ENCODE measurements around the gene APOO. TPM values are rescaled to one million over a fixed set of nuclear protein-coding genes. Genes with fewer than 3 reads are reported as not detected.

APOO gene
- total RNA-seq, 1 donor from 2014 or later, result 81.0 TPM

DNA sequence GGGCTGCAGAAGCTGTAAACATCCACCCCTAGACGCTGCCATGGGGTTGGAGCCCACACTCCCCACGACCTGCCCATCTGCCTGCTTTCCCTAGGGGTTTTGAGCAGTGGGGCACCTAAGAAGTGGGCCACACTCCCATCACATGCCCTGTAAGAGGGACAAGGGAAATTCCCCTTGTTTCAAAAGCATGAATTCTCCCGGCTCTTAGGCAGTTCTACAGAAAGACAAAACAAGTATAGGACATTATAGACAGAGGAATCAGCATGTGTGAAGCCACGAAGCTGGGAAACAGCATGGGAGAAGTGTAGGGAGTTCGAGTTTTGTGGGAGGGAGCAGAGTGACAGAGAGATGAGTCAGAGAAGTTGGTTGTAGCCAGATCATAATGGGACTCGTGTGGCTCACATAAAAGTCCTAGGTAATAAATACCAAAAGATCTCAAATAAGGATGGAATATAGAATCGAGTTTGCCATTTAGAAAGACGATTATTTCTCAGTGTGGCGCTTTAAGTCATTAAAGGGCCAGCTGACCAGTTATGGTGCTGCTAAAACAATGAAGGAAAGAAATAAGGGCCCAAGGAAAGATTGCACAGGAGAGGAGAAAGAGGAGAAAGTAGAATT, 23.9 kb downstream of the APOO start:
- Histone ChIP-seq H3K27ac (no peak overlapping the region), H3K9me3 (ENCODE audit: low read depth) (no peaks in the 10 kb centered on the region), H3K79me2 (ENCODE audit: low read depth) (no peaks in the 10 kb centered on the region), H3K4me1 (peaks cover 23% of the 10 kb centered on the region), H3K36me3 (no peaks in the 10 kb centered on the region), H3K4me2 (peak overlapping the region; percentile 22), H3F3A (ENCODE audit: low read depth) (peaks cover 11% of the 10 kb centered on the region), H4K20me1 (ENCODE audit: low read depth) (no peaks in the 10 kb centered on the region), H3K9ac (no peak overlapping the region), H3K4me3 (no peak overlapping the region), H2AFZ (replicated peaks) (no peak overlapping the region), H3K27me3 (no peaks in the 10 kb centered on the region)
- DNase-seq (ENCODE audit: low spot score), result no peak
- TF ChIP-seq CTCF (IDR thresholded peaks at IDR 0.05) (no peak), EZH2phosphoT487 (IDR thresholded peaks at IDR 0.05) (no peak), EZH2 (IDR thresholded peaks at IDR 0.05) (no peak)
- Mint-ChIP-seq H3K27ac (no peak overlapping the region), H3K4me1 (peaks cover 16% of the 10 kb centered on the region), H3K4me3 (no peak overlapping the region), H3K36me3 (peaks cover 26% of the 10 kb centered on the region), H3K9me3 (no peaks in the 10 kb centered on the region), H3K27me3 (ENCODE audit: insufficient read depth, low read depth) (no peaks in the 10 kb centered on the region)

DNA sequence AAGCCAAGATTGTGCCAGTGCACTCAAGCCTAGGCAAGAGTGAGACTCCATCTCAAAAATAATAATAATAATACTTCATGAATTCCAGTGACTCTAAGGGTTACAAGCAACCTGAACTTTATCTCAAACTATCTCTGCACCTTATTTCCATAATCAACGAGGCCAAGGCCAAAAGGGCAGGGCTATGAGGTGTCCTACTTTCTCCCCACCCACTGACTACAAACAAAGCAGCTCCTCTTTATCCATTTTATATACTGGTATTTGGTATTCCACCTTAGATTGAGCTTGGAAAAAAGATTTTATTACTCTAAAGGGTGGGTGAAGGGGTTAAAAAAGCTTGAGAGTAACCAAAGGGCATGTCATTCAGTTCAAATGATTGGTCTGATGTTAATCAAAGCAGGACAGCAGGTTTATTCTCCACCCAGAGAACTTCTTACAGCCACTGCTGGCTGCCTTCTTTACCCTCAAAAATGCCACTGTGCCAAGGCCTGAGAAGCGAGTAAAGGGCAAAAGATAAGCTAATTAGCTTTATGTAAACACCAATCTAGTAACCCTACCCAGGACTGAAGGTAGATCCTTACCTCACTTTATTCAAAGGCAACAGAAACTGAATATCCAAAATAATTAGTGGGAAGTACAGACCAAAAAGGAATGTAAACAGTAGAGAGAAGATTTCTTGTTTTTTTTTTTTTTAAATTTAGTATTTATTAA, 28.2 kb downstream of the APOO start:
- no peaks in the 10 kb centered on the region for H3K27me3 ChIP-seq
- no peaks in the 10 kb centered on the region for H3K9me3 Mint-ChIP-seq
- no peak overlapping the region for H3K27ac ChIP-seq
- H3K4me3 Mint-ChIP-seq, result no peak overlapping the region
- no peak overlapping the region for H3K9ac ChIP-seq
- H3F3A ChIP-seq (ENCODE audit: low read depth), result peaks cover 6% of the 10 kb centered on the region
- no peak overlapping the region for H3K4me2 ChIP-seq
- H3K27me3 Mint-ChIP-seq (ENCODE audit: insufficient read depth, low read depth), result no peaks in the 10 kb centered on the region
- peaks cover 16% of the 10 kb centered on the region for H3K4me1 ChIP-seq
- H2AFZ ChIP-seq (replicated peaks), result no peak overlapping the region
- peaks cover 18% of the 10 kb centered on the region for H3K36me3 Mint-ChIP-seq
- no peaks in the 10 kb centered on the region for H3K9me3 ChIP-seq (ENCODE audit: low read depth)
- H3K36me3 ChIP-seq, result no peaks in the 10 kb centered on the region
- H4K20me1 ChIP-seq (ENCODE audit: low read depth), result no peaks in the 10 kb centered on the region
- no peak overlapping the region for H3K4me3 ChIP-seq
- no peak for DNase-seq (ENCODE audit: low spot score)
- no peak overlapping the region for H3K27ac Mint-ChIP-seq
- TF ChIP-seq EZH2phosphoT487 (IDR thresholded peaks at IDR 0.05), result no peak
- TF ChIP-seq EZH2 (IDR thresholded peaks at IDR 0.05), result no peak
- TF ChIP-seq CTCF (IDR thresholded peaks at IDR 0.05), result no peak
- H3K4me1 Mint-ChIP-seq, result peaks cover 14% of the 10 kb centered on the region
- no peaks in the 10 kb centered on the region for H3K79me2 ChIP-seq (ENCODE audit: low read depth)

- Mint-ChIP-seq H3K4me1 (peaks cover 3% of the 10 kb centered on the region), H3K27me3 (ENCODE audit: insufficient read depth, low read depth) (peaks cover 2% of the 10 kb centered on the region), H3K36me3 (peaks cover 23% of the 10 kb centered on the region), H3K4me3 (no peak overlapping the region), H3K9me3 (no peaks in the 10 kb centered on the region), H3K27ac (no peak overlapping the region)
- Histone ChIP-seq H3K9me3 (ENCODE audit: low read depth) (no peaks in the 10 kb centered on the region), H4K20me1 (ENCODE audit: low read depth) (no peaks in the 10 kb centered on the region), H3K9ac (no peak overlapping the region), H3K4me3 (no peak overlapping the region), H3K27ac (no peak overlapping the region), H3K27me3 (no peaks in the 10 kb centered on the region), H3F3A (ENCODE audit: low read depth) (peaks cover 9% of the 10 kb centered on the region), H3K4me2 (no peak overlapping the region), H3K79me2 (ENCODE audit: low read depth) (no peaks in the 10 kb centered on the region), H3K36me3 (no peaks in the 10 kb centered on the region), H3K4me1 (peaks cover 7% of the 10 kb centered on the region), H2AFZ (replicated peaks) (no peak overlapping the region)
- DNase-seq (ENCODE audit: low spot score), result no peak
- TF ChIP-seq EZH2phosphoT487 (IDR thresholded peaks at IDR 0.05) (no peak), EZH2 (IDR thresholded peaks at IDR 0.05) (no peak)
Observed at GRCh38 chrX:23871905-23872546, 35.7 kb downstream of the APOO start.
